ENCODE data around the gene NBR1. TPM values are rescaled to one million over a fixed set of nuclear protein-coding genes. Genes with fewer than 3 reads are reported as not detected.

NBR1 gene
- total and polyA plus RNA-seq, 9 donors, result 58.2 to 124 (median 78.6) TPM

- Histone ChIP-seq H3K27me3 (no peaks in the 10 kb centered on the region), H3K4me3 (no peak overlapping the region), H3K9me3 (no peaks in the 10 kb centered on the region), H3K27ac (no peak overlapping the region), H3K36me3 (no peaks in the 10 kb centered on the region), H3K4me1 (ENCODE audit: insufficient read depth) (no peaks in the 10 kb centered on the region)
- DNase-seq, result peak in 1 of 5 donors; percentile 4
- no peak for TF ChIP-seq EP300 (IDR thresholded peaks at IDR 0.05)
- no peak for TF ChIP-seq CTCF (IDR thresholded peaks at IDR 0.05)
- no peak for TF ChIP-seq POLR2A (IDR thresholded peaks at IDR 0.05)
- 80 to 82% (median 81%) methylated on average over 11 of the region's 11 CpGs for WGBS, 3 donors
- intact Hi-C loops (cut with DNase I), result no loop called here
Measured at GRCh38 chr17:43140396-43141332, 30.4 kb upstream of the NBR1 start.

DNA sequence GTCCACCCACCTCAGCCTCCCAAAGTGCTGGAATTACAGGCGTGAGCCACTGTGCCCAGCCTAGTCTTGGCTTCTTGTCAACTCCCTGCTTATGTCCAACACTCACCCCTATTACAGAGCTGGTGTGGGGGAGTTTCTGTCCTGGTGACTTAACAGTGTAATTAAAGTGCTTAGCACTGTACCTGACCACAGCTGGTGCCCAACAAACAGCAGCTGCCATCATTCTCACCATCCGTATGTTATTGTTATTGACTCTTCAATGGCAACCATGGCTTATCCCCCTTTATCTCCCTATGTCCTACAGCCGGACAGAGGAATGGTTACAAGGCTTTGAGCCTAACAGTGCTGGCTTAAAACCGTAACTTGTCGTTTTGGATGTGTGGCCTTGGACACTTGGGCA is 28.9 kb upstream of the NBR1 start:
- no peaks in the 10 kb centered on the region for H3K4me1 ChIP-seq (ENCODE audit: insufficient read depth)
- H3K36me3 ChIP-seq, result no peaks in the 10 kb centered on the region
- TF ChIP-seq EP300 (IDR thresholded peaks at IDR 0.05), result no peak
- no peak for TF ChIP-seq POLR2A (IDR thresholded peaks at IDR 0.05)
- no peak for TF ChIP-seq CTCF (IDR thresholded peaks at IDR 0.05)
- WGBS, 3 donors, result 68 to 76% (median 70%) methylated on average over 5 of the region's 5 CpGs
- intact Hi-C loops (cut with DNase I), result no loop called here
- no peaks in the 10 kb centered on the region for H3K27me3 ChIP-seq
- H3K9me3 ChIP-seq, result no peaks in the 10 kb centered on the region
- no peak overlapping the region for H3K4me3 ChIP-seq
- no peak overlapping the region for H3K27ac ChIP-seq
- peak in 1 of 5 donors; percentile 2 for DNase-seq

GRCh38 chr17:43143201-43143600 is 27.8 kb upstream of the NBR1 start:
- Histone ChIP-seq H3K27ac (no peak overlapping the region), H3K4me3 (no peak overlapping the region), H3K27me3 (no peaks in the 10 kb centered on the region), H3K4me1 (ENCODE audit: insufficient read depth) (no peaks in the 10 kb centered on the region), H3K9me3 (no peaks in the 10 kb centered on the region), H3K36me3 (no peaks in the 10 kb centered on the region)
- 27 to 55% (median 34%) methylated on average over 5 of the region's 5 CpGs for WGBS, 3 donors
- TF ChIP-seq CTCF (IDR thresholded peaks at IDR 0.05) (no peak), EP300 (IDR thresholded peaks at IDR 0.05) (no peak), POLR2A (IDR thresholded peaks at IDR 0.05) (no peak)
- intact Hi-C loops (cut with DNase I), result no loop called here
- DNase-seq, result peak in 1 of 5 donors; percentile 2

- peak in 1 of 5 donors; percentile 3 for DNase-seq
- Histone ChIP-seq H3K4me3 (no peak overlapping the region), H3K27ac (no peak overlapping the region), H3K4me1 (ENCODE audit: insufficient read depth) (no peaks in the 10 kb centered on the region), H3K9me3 (no peaks in the 10 kb centered on the region), H3K36me3 (no peaks in the 10 kb centered on the region), H3K27me3 (no peaks in the 10 kb centered on the region)
- WGBS, 3 donors, result 82 to 90% (median 89%) methylated on average over 4 of the region's 4 CpGs
- no peak for TF ChIP-seq EP300 (IDR thresholded peaks at IDR 0.05)
- TF ChIP-seq POLR2A (IDR thresholded peaks at IDR 0.05), result no peak
- no peak for TF ChIP-seq CTCF (IDR thresholded peaks at IDR 0.05)
- intact Hi-C loops (cut with DNase I), result no loop called here
Measured at GRCh38 chr17:43146649-43147048, 24.4 kb upstream of the NBR1 start.

All from ovary (tissue), 9 donors.